Measurements from ENCODE around the gene FN1.

The FN1 gene

DNA sequence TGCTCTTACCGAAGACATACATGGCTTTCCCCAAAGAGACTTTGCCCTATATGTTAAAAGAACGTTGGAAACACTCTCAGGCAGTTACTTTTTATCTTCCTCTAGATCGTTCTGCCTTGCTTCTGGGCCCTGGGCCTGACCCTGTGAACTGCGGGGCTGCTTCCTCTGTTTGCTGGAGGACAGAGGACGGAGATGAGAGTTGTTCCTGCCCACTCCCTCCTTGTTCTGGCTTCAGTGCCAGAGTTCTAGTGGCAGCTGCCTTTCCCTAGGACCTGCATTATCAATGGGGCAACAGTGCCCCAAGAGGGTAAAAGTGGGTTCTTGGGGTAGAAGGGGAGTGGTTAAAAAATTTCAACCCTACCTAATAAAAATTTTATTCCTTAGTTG, 6.5 kb upstream of the FN1 start:
- no peak for DNase-seq (ENCODE audit: low spot score)
- no peak overlapping the region for H3K4me3 ChIP-seq
- TF ChIP-seq, protein P1, sequence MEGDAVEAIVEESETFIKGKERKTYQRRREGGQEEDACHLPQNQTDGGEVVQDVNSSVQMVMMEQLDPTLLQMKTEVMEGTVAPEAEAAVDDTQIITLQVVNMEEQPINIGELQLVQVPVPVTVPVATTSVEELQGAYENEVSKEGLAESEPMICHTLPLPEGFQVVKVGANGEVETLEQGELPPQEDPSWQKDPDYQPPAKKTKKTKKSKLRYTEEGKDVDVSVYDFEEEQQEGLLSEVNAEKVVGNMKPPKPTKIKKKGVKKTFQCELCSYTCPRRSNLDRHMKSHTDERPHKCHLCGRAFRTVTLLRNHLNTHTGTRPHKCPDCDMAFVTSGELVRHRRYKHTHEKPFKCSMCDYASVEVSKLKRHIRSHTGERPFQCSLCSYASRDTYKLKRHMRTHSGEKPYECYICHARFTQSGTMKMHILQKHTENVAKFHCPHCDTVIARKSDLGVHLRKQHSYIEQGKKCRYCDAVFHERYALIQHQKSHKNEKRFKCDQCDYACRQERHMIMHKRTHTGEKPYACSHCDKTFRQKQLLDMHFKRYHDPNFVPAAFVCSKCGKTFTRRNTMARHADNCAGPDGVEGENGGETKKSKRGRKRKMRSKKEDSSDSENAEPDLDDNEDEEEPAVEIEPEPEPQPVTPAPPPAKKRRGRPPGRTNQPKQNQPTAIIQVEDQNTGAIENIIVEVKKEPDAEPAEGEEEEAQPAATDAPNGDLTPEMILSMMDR (IDR thresholded peaks at IDR 0.05), result no peak
- H3K27ac ChIP-seq, result no peak overlapping the region

DNA sequence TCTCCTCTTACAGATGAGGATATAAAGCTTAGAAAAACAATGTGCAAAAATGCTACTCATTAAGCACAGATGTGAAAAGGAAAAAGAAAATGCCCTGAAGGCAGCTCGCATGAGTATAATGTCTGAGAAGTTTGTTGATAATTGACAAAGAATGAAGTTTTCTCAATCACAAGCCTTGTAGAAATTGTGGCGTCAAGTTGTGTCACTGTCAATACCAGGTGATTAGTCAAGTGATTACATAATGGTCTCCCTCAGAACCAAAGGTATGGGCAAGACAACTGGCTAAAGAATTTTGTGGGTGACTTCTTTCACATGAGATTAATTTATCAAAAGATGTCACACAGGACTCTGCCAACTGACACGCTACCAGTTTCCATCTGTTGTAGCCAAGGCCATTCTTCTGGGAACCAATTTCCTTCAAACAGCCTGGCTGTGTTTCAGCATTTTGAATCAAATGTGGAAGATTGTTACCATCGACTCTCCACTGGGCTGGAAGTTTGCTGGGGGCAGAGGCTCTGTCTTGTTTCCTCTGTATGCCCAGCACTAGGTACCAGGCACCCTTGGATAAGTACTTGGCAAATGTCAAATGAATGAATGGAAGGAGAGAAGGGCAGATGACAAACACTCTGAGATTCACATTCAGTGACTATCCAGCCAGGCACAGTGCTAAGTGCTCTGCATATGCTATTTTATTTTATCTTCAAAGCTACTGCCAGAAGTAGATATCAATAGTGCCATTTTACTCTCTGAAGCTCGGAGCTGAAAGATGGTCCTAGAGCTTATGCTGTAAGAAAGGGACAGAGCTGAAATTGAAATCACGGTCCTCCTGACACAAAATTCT, 5.9 kb upstream of the FN1 start:
- TF ChIP-seq, protein P1 (IDR thresholded peaks at IDR 0.05), result no peak
- H3K4me3 ChIP-seq, result no peak overlapping the region
- no peak overlapping the region for H3K27ac ChIP-seq
- no peak for DNase-seq (ENCODE audit: low spot score)

DNA sequence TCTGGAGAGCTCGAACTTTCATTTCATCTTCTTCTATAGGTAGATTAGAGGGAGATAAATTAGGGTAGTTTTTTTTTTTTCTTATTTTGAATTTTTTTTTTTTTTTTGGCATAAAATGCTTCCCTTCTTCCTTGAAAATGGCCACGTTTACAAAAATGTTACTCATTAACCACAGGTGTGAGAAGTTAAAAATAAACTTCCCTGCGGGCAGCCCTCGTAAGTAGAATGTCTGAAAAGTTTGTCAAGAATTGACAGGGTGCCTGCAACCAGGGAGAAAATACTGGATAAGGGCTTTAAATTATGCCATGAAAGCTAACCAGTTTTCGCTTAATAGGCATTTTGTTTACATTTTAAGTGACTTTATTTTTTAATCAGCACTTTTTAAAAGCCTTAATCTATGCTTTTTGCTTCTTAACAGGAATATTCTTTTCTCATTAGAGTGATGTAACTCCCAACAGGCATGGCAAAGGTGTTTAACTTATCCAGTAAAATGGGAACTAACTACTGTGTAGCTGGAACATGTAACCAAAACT, 4.2 kb upstream of the FN1 start:
- TF ChIP-seq, protein P1 (IDR thresholded peaks at IDR 0.05), result no peak
- H3K4me3 ChIP-seq, result no peak overlapping the region
- H3K27ac ChIP-seq, result peak overlapping the region in 1 of 2 donors; percentile 4
- no peak for DNase-seq (ENCODE audit: low spot score)

DNA sequence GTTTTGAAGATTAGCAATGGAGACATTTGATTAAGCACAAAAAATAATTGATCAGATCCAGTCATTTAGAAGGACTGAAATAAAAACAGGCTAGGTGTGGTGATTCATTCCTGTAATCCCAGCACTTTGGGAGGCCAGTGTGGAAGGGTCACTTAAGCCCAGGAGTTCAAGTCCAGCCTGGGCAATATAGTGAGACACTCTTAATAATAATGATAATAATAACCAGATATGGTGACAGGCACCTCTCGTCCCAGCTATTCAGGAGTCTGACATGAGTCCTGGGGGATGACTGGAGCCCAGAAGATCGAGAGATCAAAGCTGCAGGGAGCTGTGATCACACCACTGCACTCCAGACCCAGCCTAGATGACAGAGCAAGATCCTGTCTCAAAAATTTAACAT, 3.5 kb upstream of the FN1 start:
- Histone ChIP-seq H3K27ac (peak overlapping the region; percentile 52 to 71), H3K4me3 (no peak overlapping the region)
- DNase-seq (ENCODE audit: low spot score), result no peak
- TF ChIP-seq, protein P1 (IDR thresholded peaks at IDR 0.05), result no peak

DNA sequence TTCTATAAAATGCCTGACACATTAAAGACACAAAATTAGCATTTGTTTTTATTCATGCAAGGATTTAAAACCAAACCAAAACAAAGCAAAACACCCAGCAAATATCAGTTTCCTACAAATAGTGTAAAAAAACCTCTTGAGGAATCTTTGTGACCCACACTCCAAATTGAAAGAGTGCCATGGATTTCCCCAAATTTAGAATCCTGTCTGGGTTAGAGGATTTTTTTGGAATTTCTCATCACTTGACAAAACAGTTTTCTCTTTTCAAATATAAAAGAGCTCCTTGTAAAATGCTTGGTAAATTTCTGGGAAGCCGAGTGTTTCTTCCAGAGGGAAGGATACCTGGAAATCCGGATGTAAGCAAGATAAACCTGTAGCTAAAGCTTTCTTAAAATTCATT, 1.7 kb upstream of the FN1 start:
- peak overlapping the region; percentile 75 for H3K4me3 ChIP-seq
- TF ChIP-seq, protein P1 (IDR thresholded peaks at IDR 0.05), result no peak
- no peak for DNase-seq (ENCODE audit: low spot score)
- H3K27ac ChIP-seq, result peak overlapping the region; percentile 92 to 95

DNA sequence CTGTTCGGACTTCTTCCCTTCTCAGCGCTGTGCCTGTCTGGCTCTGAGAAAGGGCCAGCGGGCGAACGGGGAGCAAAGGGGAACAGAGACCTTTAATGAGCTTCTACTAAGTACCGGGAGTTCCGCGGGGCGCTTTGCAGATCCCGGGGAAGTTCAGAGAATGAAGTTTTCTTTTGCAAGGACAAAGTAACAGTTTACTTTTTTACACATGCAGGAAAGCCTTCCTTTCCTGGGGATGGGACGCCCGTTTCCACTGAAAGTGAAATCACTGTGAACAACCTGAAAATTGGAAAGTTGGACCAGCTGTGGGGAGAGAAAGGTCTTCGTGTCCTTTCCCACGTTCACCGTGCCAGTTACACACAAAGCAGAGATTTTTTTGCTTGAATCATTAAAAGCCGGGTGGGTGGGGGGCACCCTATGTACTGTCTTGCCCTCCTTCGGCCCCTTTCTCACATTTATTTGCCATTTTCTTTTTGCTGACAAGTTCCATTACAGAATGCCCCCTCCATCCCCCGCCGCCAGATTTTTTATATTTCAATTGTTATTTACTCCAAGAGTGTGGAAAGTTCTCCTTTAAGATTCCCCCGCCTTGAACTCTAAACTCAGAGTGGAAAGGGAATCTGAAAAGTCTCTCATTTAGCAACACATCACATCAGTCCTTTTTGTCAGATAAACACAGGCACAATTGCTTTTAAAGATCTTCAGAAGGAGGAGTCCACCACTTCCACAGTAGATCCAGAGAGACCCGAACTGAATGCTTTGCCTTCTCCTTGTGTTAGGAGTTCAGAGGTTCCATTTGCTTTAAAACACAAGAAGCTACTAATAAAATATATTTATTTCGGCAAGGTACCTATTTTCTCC, 1.1 kb upstream of the FN1 start:
- TF ChIP-seq, protein P1 (IDR thresholded peaks at IDR 0.05), result no peak
- peak overlapping the region; percentile 75 for H3K4me3 ChIP-seq
- peak overlapping the region; percentile 92 to 95 for H3K27ac ChIP-seq
- no peak for DNase-seq (ENCODE audit: low spot score)

Measured in coronary artery (tissue), 2 donors.